Endothelial cell of umbilical vein (primary cell): ENCODE results near the gene NEDD4L. TPM values are rescaled to one million over a fixed set of nuclear protein-coding genes. Genes with fewer than 3 reads are reported as not detected.

Experiments
- BruUV-seq: library from RNA; stranded (reverse); fragments of 400-500 nt; replicated peaks from 2 replicates; lab custom pipeline; 2021; lab: Mats Ljungman, UMichigan
- CTCF ChIA-PET: fragments of 300-600, 350-600 bp; sonication (Branson Sonifier 250); formaldehyde crosslinking; loops from one replicate; lab custom pipeline; 2021; ENCODE audit warnings: antibody characterized with exemption, inconsistent platforms; lab: Charles Lee
- POLR2A ChIA-PET: fragments of 300-600, 350-600 bp; sonication (Branson Sonifier 250); formaldehyde crosslinking; loops from one replicate; lab custom pipeline; 2021; ENCODE audit warnings: antibody characterized with exemption, inconsistent platforms; lab: Charles Lee
- DNase-seq: peaks from one replicate; pipeline ENCODE4 v3.0.0-alpha.2; 2011; ENCODE audit warnings: low read depth, low spot score
- FAIRE-seq: peaks from 2 replicates; lab custom pipeline; 2011; peaks lifted over from hg19 to GRCh38; lab: Jason Lieb, UNC
- H2AFZ ChIP-seq: 2 replicates; pipeline ENCODE4 v1.6.0; 2012; ENCODE audit warnings: low read depth, low read length, control low read depth, inconsistent platforms
- H3K27ac ChIP-seq: 2 replicates; pipeline ENCODE4 v1.5.1; 2011; ENCODE audit warnings: low read depth, mild to moderate bottlenecking, control low read depth, low read length, moderate library complexity; ENCODE audit not compliant: insufficient read depth
- H3K27me3 ChIP-seq, 2 experiments: 2 replicates each; pipeline versions ENCODE4 v1.6.0 to v1.6.1; 2011; ENCODE audit warnings: low read length in 2 of 2, mixed read lengths in 1 of 2; ENCODE audit not compliant: control insufficient read depth in 2 of 2, insufficient read depth in 2 of 2
- H3K36me3 ChIP-seq, 2 experiments: 2 replicates in 1 of 2; 3 replicates in 1 of 2; pipeline ENCODE4 v1.5.1; 2011; ENCODE audit warnings: low read length in 2 of 2, mild to moderate bottlenecking in 1 of 2, moderate library complexity in 1 of 2; ENCODE audit not compliant: control insufficient read depth in 2 of 2, insufficient read depth in 2 of 2; ENCODE audit errors: extremely low read depth in 1 of 2
- H3K4me1 ChIP-seq: 3 replicates; pipeline ENCODE4 v1.5.1; 2011; ENCODE audit warnings: mild to moderate bottlenecking, low read length; ENCODE audit not compliant: control insufficient read depth, insufficient read depth; ENCODE audit errors: extremely low read depth
- H3K4me2 ChIP-seq: 2 replicates; pipeline ENCODE4 v1.6.1; 2011; ENCODE audit warnings: low read length, control low read depth, mixed read lengths; ENCODE audit not compliant: insufficient read depth
- H3K4me3 ChIP-seq, 3 experiments: fragments of 200-600 bp in 1 of 3; sonication (generic), shearing (Covaris generic) in 1 of 3; replicated peaks in 1 of 3; 2 replicates each; pipeline ENCODE4 v1.5.1; 2011 to 2016; ENCODE audit warnings: control low read depth in 3 of 3, low read length in 3 of 3, mild to moderate bottlenecking in 2 of 3, inconsistent platforms in 1 of 3, low read depth in 1 of 3, moderate library complexity in 1 of 3; ENCODE audit not compliant: insufficient read depth in 1 of 3
- H3K79me2 ChIP-seq: 2 replicates; pipeline ENCODE4 v1.6.0; 2012; ENCODE audit warnings: low read length, inconsistent platforms; ENCODE audit not compliant: control insufficient read depth, insufficient read depth
- H3K9ac ChIP-seq: replicated peaks from 2 replicates; pipeline ENCODE3; 2011; ENCODE audit warnings: low read length, control low read depth; ENCODE audit not compliant: insufficient read depth; ENCODE audit errors: extremely low read depth
- H3K9me1 ChIP-seq: replicated peaks from 3 replicates; pipeline ENCODE4 v1.6.0; 2011; ENCODE audit warnings: mild to moderate bottlenecking, low read length; ENCODE audit not compliant: control insufficient read depth, insufficient read depth; ENCODE audit errors: extremely low read depth
- H3K9me3 ChIP-seq: replicated peaks from 2 replicates; pipeline ENCODE4 v1.5.1; 2012; ENCODE audit warnings: low read length, inconsistent platforms; ENCODE audit not compliant: control insufficient read depth, insufficient read depth
- H4K20me1 ChIP-seq: replicated peaks from 2 replicates; pipeline ENCODE3; 2011; ENCODE audit warnings: mild to moderate bottlenecking, low read length; ENCODE audit not compliant: control insufficient read depth, insufficient read depth; ENCODE audit errors: extremely low read depth
- CTCF ChIP-seq, 2 donors: IDR thresholded peaks; 1 replicate in 1 of 2; 2 replicates in 1 of 2; pipeline ENCODE4 v1.5.1; 2011; ENCODE audit warnings: low read length in 2 of 2, mild to moderate bottlenecking in 2 of 2, moderate library complexity in 2 of 2, control low read depth in 1 of 2, inconsistent platforms in 1 of 2, low read depth in 1 of 2; ENCODE audit not compliant: insufficient read depth in 1 of 2; ENCODE audit errors: extremely low read depth in 1 of 2
- EZH2 ChIP-seq: IDR thresholded peaks from 2 replicates; pipeline ENCODE4 v1.6.1; 2012; ENCODE audit warnings: borderline replicate concordance, low read depth, mild to moderate bottlenecking, moderate library complexity, low read length, inconsistent platforms; ENCODE audit not compliant: severe bottlenecking
- FOS ChIP-seq: IDR thresholded peaks from 2 replicates; pipeline ENCODE4 v1.6.1; 2011; ENCODE audit warnings: mild to moderate bottlenecking, low read length, moderate library complexity, borderline replicate concordance; ENCODE audit not compliant: insufficient read depth
- GATA2 ChIP-seq: IDR thresholded peaks from 2 replicates; pipeline ENCODE4 v1.7.0; 2011; ENCODE audit warnings: low read depth, mild to moderate bottlenecking, moderate library complexity, mixed read lengths, low read length; ENCODE audit not compliant: insufficient read length, insufficient read depth
- JUN ChIP-seq: IDR thresholded peaks from 2 replicates; pipeline ENCODE4 v1.6.1; 2011; ENCODE audit warnings: borderline replicate concordance, low read depth; ENCODE audit not compliant: insufficient read length, insufficient read depth
- MAX ChIP-seq: IDR thresholded peaks from 2 replicates; pipeline ENCODE4 v1.6.1; 2011; ENCODE audit not compliant: insufficient read depth, insufficient read length
- MYC ChIP-seq: IDR thresholded peaks from one replicate; pipeline ENCODE4 v1.6.1; 2011; ENCODE audit warnings: mild to moderate bottlenecking, low read depth, low read length
- POLR2A ChIP-seq: IDR thresholded peaks from 2 replicates; pipeline ENCODE4 v1.6.1; 2012; ENCODE audit warnings: low read depth, mild to moderate bottlenecking, control low read depth, low read length
- POLR2AphosphoS5 ChIP-seq: IDR thresholded peaks from 2 replicates; pipeline ENCODE4 v1.6.1; 2012; ENCODE audit warnings: low read depth, mild to moderate bottlenecking, control low read depth, low read length, moderate library complexity; ENCODE audit not compliant: insufficient read depth
- dilution Hi-C: fragments of 300-500 bp; cut with MboI; formaldehyde crosslinking; loops from one replicate; pipeline ENCODE4 v1.15.0; 2019; ENCODE audit warnings: low sequenced_read_pairs; ENCODE audit not compliant: extremely low pct_ligation_motif_present
- intact Hi-C: fragments of 100-400 bp; cut with micrococcal nuclease; formaldehyde crosslinking; loops from one replicate; pipeline ENCODE4 v1.10.0; 2022
- polyA plus RNA-seq, 4 experiments: library from polyadenylated mRNA; depleted of rRNA in 3 of 4; stranded (reverse) in 3 of 4; unstranded in 1 of 4; fragments of >200 nt; gene quantifications; 2 replicates each; pipeline versions ENCODE4 v1.2.1 to v1.2.3, GENCODE V29; 2011 to 2012; ENCODE audit warnings: missing spikeins in 1 of 4
- total RNA-seq: library from RNA; stranded (reverse); gene quantifications from 2 replicates; pipeline ENCODE4 v1.2.3, GENCODE V29; 2021

Gene NEDD4L
- total and polyA plus RNA-seq, 2 donors (not counting 3 experiments of a cell fraction or from before 2014, with no cell fraction given), result 20.5 to 78.9 TPM

GRCh38 chr18:58105888-58106260, 61.8 kb downstream of the NEDD4L start:
- no peak overlapping the region for H3K4me2 ChIP-seq
- no peak for FAIRE-seq
- no peak for DNase-seq
- H3K36me3 ChIP-seq, result no peaks in the 10 kb centered on the region
- intact Hi-C loops (no loop called here), dilution Hi-C loops (no loop called here)
- no peak overlapping the region for H2AFZ ChIP-seq
- H3K27me3 ChIP-seq, result no peaks in the 10 kb centered on the region
- ChIA-PET CTCF (interaction anchor here (1.3 to 1.9 kb wide), 2 partner anchors 16 to 20 kb away, joined by 3 to 11 read pairs; no protein-coding TSS in a partner anchor), POLR2A (no interaction called here)
- H3K9ac ChIP-seq, result no peak overlapping the region
- H3K79me2 ChIP-seq, result no peaks in the 10 kb centered on the region
- TF ChIP-seq FOS (no peak), MYC (no peak), MAX (no peak), EZH2 (no peak), POLR2AphosphoS5 (no peak), GATA2 (no peak)
- H3K9me3 ChIP-seq, result no peaks in the 10 kb centered on the region
- BruUV-seq, result no TSS peak
- H3K4me1 ChIP-seq, result no peaks in the 10 kb centered on the region
- no peaks in the 10 kb centered on the region for H4K20me1 ChIP-seq
- H3K9me1 ChIP-seq, result no peaks in the 10 kb centered on the region
- no peak overlapping the region for H3K27ac ChIP-seq
- H3K4me3 ChIP-seq, result no peak overlapping the region

- FAIRE-seq (no peak), DNase-seq (no peak)
- Histone ChIP-seq H3K36me3 (no peaks in the 10 kb centered on the region), H2AFZ (no peak overlapping the region), H3K27ac (no peak overlapping the region), H3K79me2 (no peaks in the 10 kb centered on the region), H3K9ac (no peak overlapping the region), H3K4me3 (no peak overlapping the region), H3K4me1 (no peaks in the 10 kb centered on the region), H3K27me3 (no peaks in the 10 kb centered on the region), H3K9me1 (no peaks in the 10 kb centered on the region), H3K9me3 (no peaks in the 10 kb centered on the region), H3K4me2 (no peak overlapping the region), H4K20me1 (no peaks in the 10 kb centered on the region)
- TF ChIP-seq FOS (no peak), CTCF (IDR thresholded peaks at IDR 0.05; ENCODE audit: extremely low read depth in 1 of 2, insufficient read depth in 1 of 2, low read depth in 1 of 2, low read length in 2 of 2) (no peak), EZH2 (no peak), MYC (no peak), GATA2 (no peak), POLR2AphosphoS5 (no peak), JUN (no peak), MAX (no peak), POLR2A (no peak)
- intact Hi-C loops (no loop called here), dilution Hi-C loops (no loop called here)
- ChIA-PET POLR2A (no interaction called here), CTCF (interaction anchor here (1.9 kb wide), 1 partner anchor 15 kb away, joined by 11 read pairs; no protein-coding TSS in a partner anchor)
- no TSS peak for BruUV-seq
These were observed 62.5 kb downstream of the NEDD4L start for GRCh38 chr18:58106289-58107070.
